Stimulated activated CD8-positive, alpha-beta memory T cell treated with anti-CD3 and anti-CD28 coated beads, Interleukin-7, amount 100 ng/mL, for 24 hours (primary cell): ENCODE measurements around the gene ATXN10.
"Not testable (repeated sequence)": the region's sequence is repeated elsewhere in the genome, so short reads cannot be mapped to it uniquely, and the experiment has no call there.

ENCODE experiments used
- DNase-seq: peaks from one replicate; pipeline ENCODE4 v3.0.0-alpha.2; 2020; ENCODE audit warnings: low read depth

ATXN10 gene

GRCh38 chr22:45709060-45709739 is 37.6 kb downstream of the ATXN10 start:
- no peak for DNase-seq

GRCh38 chr22:45709866-45710265 is 38.2 kb downstream of the ATXN10 start:
- DNase-seq, result no peak

DNA sequence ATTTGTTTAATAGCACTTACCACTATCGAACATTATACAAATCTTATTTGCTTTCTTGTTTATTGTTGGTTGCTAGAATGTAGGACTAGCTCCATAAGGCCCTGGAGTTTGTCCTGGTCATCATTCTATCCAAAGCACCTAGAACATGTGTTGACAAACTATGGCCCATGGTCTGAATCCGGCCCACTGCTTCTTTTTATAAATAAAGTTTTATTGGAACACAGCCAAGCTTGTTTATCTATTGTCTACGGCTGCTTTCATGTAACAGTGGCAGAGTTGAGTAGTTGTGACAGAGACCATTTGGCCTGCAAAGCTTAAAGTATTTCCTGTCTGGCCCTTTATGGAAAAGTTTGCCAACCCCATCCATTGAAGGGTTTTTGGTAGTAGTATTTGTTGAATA is 38.8 kb downstream of the ATXN10 start:
- DNase-seq, result no peak

DNA sequence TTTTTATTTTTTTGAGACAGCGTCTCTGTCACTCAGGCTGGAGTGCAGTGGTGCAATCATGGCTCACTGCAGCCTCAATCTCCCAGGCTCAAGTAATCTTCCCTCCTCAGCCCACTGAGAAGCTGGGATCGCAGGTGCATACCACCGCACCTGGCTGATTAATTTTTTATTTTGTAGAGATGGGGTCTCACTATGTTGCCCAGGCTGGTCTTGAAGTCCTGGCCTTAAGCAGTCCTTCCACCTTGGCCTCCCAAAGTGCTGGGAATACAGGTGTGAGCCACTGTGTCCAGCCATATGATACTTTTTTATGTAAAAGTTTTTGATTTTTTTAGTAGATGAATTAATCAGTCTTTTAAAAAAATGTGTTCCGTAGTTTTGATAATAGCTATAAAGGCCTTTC is 42.8 kb downstream of the ATXN10 start:
- not testable (repeated sequence) for DNase-seq

GRCh38 chr22:45717789-45718188 is 46.2 kb downstream of the ATXN10 start:
- DNase-seq, result no peak

DNA sequence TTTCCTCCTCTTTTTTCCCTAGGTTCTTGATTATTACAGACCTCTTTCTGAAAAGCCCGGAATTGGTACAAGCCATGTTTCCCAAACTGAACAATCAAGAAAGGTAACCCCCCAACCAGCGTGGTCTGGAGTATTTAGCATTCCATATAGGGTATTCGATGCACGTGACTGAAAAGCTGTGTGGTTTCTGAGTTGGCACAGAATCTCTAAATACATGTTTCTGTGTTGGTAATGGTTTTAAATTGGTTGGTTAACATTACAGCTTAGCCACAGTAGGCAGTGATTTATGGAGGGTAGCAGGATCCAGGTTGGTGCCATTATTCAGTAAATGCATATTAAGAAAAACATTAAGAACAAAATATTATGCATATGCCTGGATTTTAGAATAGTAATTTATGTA is 46.8 kb downstream of the ATXN10 start:
- no peak for DNase-seq

GRCh38 chr22:45720839-45721378 is 49.3 kb downstream of the ATXN10 start:
- DNase-seq, result no peak

DNA sequence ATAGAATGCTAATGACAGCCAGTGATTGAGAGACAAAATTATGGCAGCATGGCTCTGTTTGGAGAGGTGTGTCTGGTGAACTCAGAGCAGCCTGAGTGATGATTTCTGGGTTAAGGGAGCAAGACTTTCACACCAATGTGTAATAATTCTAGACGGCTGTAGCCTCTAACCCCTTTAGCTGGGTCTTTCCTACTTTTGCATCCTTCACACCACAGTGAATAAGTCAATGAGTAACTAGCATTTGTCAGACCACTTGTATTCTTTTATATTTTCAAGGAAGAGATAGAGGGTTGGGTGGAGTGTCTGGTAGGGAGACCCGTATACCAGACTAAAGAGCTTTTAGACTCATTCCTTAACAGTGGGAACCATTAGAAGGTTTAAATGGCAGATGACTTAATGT is 50.4 kb downstream of the ATXN10 start:
- no peak for DNase-seq

DNA sequence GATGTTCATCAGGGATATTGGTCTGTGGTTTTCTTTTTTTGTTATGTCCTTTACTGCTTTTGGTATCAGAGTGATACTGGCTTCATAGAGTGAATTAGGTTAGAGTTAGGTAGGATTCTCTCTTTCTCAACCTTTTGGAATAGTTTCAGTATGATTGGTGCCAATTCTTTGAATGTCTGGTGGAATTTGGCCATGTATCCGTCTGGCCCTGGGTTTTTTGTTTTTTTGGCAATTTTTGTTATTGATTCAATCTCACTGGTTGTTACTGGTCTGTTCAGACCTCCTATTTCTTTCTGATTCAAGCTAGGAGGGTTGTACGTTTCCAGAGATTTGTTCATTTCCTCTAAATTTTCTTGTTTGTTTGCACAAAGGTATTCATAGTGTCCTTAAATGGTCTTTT is 54.4 kb downstream of the ATXN10 start:
- no peak for DNase-seq

GRCh38 chr22:45731041-45731797 is 59.6 kb downstream of the ATXN10 start:
- DNase-seq, result no peak

DNA sequence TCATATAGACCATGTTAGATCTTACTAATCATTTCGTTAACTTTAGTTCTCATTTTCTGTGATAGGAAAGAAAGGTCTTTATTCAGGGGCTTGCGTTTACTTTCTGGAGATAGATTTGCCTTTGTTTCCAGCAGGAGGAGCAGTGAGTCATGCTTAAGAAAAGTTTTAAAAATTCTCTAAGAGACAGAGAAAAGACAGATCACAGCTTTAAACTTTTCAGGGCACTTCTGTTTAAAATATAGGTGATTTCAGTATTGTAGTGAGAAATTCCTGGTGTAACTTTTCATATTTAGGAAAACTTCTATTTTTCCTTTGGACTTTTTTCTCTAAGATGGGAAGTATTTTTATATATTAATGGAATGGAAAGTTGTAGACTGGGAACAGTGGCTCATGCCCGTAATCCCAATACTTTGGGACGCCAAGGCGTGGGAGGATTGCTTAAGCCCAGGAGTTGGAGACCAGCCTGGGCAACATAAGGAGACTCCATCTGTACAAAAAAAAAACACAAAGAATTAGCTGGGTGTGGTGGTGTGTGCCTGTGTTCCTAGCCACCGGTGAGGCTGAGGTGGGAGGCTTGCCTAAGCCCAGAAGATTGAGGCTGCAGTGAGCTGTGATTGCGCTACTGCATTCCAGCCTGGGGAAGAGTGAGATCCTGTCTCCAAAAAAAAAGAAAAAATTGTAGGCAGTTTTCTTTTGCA is 60.3 kb downstream of the ATXN10 start:
- no peak for DNase-seq

GRCh38 chr22:45735273-45735672 is 63.6 kb downstream of the ATXN10 start:
- DNase-seq, result no peak

DNA sequence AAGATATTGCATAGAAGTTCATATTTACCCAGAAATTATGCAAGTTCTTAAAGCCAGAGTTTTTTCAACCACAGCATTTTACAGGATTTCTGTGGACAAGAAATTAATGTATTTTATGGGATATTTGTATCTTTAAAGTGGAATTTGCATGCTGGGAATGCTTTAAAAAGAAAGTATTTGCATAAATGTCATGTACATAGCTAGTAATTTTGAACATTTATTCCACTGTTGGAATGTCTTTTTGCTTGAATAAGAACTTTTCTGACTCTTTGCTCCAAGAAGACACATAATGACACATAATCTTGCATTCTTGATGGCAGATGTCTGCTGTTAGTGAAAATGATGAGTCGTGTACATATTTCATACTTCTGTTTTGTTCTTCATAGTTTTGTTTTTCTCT is 66.6 kb downstream of the ATXN10 start:
- DNase-seq, result no peak

- no peak for DNase-seq
Measured at GRCh38 chr22:45740236-45740635, 68.6 kb downstream of the ATXN10 start.

DNA sequence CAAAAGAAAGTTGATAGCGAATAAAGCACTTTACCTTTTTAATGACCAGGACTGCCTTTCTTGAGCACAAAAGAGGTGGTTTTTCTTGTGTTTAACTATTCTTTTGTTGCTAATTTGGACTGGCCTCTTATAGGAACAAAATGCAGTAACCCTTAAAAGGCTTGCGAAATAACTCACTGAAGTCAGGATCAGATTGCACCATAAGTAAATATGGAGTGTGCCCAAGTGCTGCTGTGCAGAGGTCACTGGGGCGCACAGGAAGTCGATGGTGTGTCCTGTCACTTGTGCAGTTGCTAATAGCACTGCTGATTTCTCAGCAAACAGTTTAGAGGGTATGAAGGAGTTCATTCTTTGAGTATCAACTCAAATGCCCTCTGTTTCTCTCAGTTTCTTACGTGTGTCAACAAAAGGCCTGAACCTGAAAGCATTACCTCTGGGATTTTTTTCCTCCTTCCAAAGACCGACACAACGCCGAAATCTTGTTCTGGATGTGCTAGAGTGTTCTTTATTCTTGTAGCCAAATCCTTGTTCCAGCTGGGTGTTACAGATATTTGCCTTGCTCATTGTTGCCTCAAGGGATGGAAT is 71.3 kb downstream of the ATXN10 start:
- no peak for DNase-seq

- DNase-seq, result no peak
Measured at GRCh38 chr22:45743687-45744086, 72.1 kb downstream of the ATXN10 start.

- DNase-seq, result no peak
Measured at GRCh38 chr22:45744442-45744841, 72.8 kb downstream of the ATXN10 start.

DNA sequence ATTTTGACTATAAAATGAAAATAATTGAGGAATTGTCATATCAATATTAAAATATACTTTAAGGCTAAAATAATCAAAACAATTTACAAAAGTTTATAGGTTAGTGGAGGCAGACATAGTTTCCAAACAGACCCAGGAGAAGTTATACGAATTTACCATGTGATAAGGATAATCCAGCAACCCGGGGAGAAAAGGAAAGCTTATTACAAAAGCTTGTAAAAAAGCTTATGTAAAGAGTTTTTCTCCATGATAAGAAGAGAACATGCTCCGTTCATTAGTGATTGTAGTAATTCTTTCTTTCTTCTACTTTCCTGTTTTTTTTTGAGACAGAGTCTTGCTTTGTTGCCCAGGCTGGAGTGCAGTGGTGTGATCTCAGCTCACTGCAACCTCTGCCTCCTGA is 79.0 kb downstream of the ATXN10 start:
- DNase-seq, result no peak

DNA sequence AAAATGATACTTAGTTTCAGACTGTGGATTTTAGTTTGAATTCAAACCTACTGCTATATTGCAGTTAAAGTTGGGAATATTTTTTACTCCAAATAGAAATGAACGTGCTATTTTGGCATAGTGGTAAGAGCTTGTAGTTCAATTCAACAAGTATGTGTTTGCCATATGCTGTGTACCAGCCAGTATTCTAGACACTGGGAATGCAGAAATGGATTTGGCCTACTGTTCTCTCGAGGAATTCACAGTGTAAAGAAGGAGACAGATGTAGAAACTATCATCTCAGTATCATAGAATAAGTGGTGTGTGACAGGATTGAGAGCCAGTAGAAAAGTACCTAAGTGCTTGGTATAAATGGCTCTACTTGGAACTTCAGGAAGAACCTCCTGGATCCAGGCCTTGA is 80.4 kb downstream of the ATXN10 start:
- DNase-seq, result no peak

DNA sequence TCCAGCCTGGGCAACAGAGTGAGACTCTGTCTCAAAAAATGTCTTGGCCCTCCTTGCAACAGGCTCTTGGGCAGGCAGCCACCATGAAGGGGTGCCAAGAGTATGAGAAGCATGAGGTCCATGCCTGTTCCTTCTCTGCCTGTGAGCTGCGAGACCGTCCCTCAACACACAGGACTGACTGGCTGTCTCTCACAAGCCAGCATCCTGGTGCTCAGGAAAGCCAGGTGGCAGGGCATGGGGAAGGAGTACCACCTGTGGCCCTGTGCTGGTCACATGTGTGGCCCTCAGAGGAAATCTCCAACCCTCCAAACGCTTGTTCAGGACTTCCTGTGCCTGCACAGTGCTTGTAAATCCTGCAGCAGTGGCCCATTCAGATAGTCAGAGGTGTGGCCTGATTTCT is 83.2 kb downstream of the ATXN10 start:
- no peak for DNase-seq

DNA sequence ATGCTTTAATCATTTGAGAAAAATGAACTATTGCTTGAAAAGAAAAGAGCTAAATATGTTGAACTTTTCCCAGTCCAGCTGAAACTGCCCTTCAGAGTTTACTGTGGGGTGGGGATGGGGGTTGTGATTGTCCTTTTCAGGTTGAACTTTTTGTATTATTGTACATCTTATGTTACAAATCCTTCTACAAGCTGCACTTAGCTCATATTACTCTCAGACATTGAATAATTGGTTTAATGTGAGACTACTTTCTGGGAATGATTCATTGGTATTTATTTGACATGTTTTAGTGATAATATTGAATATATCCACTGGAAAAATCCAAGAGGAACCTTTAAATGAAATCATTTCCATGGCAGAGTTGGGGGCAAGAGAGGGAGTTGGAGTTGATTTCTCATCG is 84.9 kb downstream of the ATXN10 start:
- no peak for DNase-seq

DNA sequence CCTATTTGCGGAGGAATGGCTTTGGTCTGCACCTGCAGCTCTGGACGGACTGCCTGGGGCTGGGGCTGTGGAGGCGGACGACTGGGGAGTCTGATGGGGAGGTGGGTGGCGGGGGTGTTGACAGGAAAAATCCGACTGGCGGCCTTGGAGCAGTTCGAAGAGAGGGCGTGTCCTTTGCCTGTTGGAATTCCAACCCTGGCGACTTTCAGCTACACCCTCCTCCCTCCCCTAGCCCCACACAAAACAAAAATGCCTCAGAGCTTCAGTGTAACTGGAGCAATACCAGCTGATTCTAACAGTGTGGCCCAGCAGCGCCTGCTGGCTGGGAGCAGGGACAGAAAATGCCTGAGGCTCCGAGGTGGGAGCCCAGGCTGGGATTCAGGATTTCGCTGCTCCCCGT is 85.4 kb downstream of the ATXN10 start:
- no peak for DNase-seq

- no peak for DNase-seq
Measured at GRCh38 chr22:45757936-45758335, 86.3 kb downstream of the ATXN10 start.
